DMS153 treated with DMSO at 0.1 percent for 48 hours (cell line): ENCODE data around the gene ZBTB24.
A peak's percentile ranks its signal among the peaks of the same experiment; 100 is the strongest.
"Not testable (repeated sequence)": the region's sequence is repeated elsewhere in the genome, so short reads cannot be mapped to it uniquely, and the experiment has no call there.

Experiments used
- DNase-seq: peaks from one replicate; lab custom pipeline; 2025; ENCODE audit not compliant: unreplicated experiment; lab: John Stamatoyannopoulos, UW

Gene ZBTB24

GRCh38 chr6:109471105-109471810 lies 11.8 kb downstream of the ZBTB24 start:
- DNase-seq, result no peak

DNA sequence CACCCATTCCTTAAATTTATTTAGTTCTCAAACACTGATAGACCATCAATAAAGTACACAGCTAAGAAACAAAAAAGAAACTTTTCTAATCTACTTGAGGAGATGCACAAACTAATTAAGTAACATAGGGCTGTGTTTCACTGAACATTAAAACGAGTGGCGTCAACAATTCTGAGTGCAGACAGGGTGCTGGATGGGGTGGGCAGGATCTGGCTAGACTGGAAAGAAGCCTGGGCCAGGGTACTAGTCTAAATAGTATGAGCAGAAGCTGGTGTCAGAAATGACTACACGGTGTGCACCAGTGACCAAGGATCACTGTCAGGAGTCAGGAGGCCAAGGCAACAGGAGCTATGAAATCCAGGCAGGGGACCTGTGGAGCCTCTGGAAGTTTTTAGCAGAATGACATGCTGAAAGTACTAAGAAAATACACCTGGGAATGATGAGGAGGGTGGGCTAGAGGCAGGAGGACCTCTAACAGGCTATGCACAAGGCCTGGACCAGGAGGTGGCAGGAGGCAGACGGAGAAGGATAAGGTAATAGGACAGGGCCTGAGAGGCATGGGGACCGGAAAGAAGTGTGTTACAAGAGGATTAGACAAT lies 13.3 kb downstream of the ZBTB24 start:
- no peak for DNase-seq

DNA sequence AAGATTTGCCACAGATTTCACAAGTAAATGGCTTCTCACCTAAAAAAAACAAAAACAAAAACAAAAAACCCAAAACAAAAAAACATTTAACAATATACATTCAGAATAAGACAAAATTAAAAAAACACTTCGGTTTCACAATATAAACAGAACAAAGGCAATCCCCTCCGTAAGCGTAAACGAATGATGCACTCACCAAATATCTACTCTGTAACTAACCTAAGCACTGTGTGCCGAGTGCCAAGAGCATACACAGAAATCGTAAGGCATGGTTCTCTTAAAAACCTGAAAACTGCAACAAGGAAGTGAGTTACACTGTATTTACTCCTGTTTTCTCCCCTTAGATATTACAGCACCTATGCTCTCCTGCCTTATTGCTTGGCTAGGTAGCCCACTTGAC lies 15.3 kb downstream of the ZBTB24 start:
- no peak for DNase-seq

DNA sequence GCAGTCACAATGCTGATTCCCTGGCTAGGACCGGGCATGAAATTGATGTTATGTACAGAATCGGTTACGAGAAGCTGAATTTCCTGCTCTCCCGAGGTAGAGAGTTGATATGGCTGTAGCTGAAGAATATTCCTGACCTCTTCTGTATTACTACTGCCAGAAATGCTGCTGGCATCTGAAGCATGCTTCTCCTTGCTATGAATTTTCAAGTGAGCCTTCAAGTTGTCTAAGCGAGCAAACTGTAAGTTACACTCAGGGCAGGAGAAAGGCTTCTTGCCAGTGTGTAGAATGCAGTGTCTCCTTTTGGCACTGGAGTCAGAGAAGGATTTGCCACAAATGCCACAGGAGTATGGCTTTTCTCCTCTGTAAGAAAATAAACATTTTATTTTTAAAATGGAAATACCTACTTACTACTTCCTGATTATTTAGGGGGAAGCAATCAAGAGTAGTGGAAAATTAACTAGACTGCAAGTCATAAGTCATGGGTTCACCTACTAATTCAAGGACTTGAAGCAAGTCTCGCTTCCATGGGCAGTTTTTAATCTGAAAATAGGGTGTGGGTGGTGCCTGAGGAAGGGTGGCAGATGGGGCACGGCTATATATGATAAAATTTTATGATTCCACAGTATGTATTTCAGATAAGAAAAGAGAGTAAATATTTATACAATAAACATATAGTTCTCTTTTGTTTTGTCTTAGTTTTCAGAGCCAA lies 16.7 kb downstream of the ZBTB24 start:
- no peak for DNase-seq

DNA sequence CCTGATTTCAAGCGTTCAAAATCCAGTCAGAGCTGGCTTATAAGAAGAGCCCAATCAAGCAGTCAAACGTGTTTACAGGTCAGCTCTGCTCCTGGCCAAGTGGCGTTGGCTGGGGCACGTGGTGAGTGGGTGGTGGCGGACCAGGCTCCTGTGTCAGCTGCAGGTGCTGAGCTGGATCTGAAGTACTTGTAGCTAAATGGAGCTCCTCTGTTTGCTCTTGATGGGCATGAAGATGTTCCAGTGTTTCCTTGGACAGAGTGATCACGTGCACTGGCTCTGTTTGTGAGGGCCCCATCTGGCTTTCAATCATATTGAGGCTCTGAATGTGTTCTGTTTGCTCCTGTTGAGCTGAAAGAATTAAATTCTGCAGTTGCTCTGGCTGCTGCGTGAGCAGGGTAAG lies 17.2 kb downstream of the ZBTB24 start:
- DNase-seq, result peak; percentile 93

DNA sequence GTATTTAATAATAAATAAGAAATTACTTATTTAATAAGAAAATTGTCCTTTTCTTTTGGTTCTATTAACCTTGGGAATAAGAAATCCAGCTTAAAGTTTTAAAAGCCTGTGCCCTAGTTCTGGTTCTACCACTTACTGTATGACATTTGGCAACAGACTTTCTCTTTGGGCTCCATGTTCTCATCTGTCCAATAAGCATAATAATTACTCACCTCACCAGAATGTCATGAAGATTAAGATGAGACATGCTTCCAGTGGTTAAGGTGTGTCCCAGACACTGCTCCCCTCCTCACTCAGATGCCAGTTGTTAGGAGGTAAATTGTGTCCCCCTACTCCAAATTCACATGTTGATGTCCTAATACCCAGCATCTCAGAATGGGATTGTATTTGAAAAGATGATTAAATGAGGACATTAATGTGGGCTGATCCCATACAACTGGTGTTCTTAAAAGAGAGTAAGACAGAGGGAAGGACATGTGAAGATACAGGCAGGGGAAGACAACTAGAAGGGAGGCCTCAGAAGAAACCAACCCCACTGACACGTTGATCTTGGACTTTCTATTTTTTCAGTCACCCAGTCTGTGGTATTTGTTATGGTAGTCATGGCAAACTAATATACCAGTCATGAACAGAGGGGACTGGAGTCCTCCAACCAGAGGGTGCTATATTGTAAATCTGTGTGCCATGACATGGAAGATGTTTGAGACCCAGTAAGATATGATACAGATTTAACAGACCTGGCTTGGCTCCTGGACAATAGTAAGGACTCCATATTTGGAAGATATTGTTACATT lies 21.1 kb downstream of the ZBTB24 start:
- DNase-seq, result no peak

- not testable (repeated sequence) for DNase-seq
Observed at GRCh38 chr6:109461205-109461604, 21.8 kb downstream of the ZBTB24 start.

DNA sequence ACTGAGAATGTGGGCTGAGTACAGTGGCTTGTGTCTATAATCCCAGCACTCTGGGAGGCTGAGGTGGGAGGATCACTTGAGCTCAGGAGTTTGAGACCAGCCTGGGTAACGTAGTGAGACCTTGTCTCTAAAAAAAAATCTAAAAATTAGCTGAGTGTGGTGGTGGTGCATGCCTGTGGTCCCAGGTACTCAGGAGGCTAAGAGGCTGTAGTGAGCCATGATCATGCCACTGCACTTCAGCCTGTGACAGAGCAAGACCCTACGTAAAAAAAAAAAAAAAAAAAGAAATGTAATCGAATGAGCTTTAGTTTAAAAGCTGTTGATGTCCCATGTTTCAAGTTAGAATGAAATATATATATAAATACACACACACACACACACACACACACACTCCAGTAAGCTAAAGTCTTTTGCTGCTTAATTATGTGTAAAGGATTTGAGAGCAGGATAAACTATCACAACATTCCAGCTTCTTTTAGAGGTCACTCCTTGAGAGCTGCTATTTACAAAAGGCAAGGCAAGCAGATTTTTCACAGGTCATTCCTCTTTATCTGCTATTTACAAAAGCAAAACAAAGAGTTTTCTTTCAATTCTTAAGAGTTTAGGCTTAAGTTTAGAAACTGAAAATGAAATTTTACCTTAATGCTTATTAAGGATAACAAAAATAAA lies 22.7 kb downstream of the ZBTB24 start:
- DNase-seq, result no peak

DNA sequence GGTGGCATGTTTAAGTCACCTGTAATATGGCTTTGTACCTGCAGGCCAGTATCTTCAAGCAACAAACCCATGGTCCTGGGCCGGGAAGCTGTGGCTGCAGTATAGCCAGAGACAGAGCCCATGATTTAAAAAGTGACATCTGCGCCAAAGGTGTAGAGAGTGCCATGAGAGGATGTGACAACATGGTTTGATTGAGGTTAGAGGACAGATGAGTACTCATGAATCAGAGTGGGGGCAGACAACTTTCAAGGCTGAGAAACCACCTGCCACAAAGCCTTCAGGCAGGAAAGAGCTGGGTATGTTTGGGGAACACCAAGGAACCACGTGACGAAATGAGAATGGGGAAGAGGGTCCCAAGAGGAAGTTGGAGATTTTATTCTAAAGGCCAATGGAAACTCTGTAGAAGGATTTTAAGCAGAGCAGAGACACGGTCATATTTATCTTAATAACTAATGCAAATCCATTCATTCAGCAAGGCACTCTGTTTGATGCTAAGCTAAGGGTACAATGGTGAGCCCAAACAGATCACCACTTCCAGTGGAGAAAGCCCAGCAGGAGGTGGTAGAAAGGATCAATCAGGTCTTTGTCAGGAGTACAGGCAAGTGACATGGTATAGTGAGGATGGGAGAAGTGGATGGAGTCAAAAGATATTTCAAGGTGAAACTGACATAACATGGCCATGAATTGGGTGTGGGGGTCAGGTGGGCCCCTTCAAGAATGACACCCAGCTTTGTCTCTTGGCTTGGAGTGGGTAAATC lies 24.1 kb downstream of the ZBTB24 start:
- DNase-seq, result no peak

DNA sequence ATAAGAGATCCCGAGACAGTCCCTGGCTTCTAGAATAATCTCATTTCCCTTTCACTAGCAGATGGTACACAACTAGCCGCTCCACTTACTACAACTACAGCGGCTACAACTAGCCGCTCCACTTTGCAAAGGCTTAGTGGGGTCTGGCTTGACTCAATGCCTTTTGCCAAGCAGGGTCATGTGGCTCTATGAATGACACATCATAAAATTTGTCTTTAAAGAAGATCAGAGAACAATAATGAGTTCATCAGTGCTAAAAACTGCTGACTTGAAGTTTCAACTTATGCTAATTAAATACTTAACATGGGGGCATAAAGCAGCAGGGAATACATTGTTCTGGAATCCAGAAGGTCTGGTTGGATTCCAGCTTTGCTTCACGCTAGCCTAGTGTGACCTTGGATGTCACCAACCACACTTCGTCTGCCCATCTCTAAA lies 25.4 kb downstream of the ZBTB24 start:
- no peak for DNase-seq

DNA sequence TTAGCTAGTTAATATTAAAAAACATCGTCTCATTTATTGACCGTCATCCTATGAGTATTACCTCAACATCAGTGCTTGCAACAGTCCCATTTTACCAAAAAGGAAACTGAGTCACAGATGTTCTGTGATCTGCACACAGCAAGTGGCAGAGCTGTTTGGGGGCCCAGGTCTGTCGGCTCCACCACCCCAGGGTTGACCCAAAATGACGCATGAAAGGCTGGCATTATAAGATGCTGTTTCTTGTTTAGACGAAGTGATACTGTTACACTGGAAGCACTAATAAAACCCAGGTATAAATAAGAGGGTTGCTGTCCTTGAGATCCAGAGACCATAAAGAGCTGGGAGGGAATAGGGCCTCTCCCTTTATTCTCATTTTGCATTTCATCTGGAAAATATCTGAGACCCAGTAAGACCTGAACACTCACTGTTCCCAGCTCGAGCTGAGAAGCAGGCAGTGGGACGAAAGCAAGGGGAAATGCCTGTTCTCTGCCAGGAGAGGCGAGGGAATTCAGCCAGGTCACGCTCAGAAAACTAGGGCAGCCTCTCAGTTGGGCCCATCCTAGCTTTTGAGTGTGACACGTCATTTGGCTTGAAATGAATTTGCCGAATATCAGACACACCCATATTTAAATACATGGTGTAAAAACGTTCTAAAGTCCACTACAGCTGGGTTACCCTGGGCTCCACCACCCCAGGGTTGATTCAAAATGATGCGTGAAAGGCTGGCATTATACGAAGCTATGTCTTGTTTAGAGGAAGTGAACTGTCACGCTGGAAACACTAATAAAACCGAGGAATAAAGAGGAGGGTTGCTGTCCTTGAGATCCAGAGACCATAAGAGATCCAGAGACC lies 26.1 kb downstream of the ZBTB24 start:
- peak; percentile 19 for DNase-seq

GRCh38 chr6:109456111-109456583 lies 26.9 kb downstream of the ZBTB24 start:
- peak; percentile 44 for DNase-seq

DNA sequence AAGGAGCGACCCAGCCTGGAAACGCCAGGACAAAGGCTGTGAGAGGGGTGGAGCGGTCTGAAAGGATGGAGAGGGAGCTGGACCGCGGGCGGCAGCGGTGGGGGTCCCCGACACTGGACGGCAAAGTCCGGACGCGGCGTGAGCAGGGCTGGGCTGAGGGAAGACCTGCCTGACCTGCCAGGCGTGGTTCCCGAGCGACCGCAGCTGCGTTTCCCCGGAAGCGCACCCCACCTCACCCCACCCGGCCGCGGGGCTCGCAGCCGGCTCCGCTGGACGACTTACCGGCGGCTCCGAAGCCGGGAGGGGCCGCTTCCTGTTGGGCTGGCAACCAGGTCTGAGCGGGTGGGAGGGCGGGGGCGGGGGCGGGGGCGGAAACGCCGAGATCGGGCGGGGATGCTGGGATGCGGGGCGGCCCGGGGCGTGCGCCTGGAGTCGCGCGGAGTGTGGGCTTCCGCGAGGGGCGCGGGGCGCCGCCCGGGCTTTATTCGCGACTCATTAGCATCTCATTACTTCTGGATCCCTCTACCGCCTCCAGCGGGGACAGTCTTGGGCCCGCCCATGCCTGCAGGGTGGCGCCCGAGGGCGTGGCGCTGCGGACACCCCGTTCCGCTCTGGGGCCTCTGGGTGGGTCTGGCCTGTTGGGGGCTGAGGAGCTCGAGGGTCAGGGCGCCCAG lies 27.4 kb downstream of the ZBTB24 start, which contains the start of gene MICAL1:
Gene MICAL1, minus strand, starts transcription at position 336 of the 674 bp plus-strand sequence. CDS start 1,576 bp downstream, outside the sequence.
- peak; percentile 80 for DNase-seq

- no peak for DNase-seq
Observed at GRCh38 chr6:109454496-109455436, 28.3 kb downstream of the ZBTB24 start.

DNA sequence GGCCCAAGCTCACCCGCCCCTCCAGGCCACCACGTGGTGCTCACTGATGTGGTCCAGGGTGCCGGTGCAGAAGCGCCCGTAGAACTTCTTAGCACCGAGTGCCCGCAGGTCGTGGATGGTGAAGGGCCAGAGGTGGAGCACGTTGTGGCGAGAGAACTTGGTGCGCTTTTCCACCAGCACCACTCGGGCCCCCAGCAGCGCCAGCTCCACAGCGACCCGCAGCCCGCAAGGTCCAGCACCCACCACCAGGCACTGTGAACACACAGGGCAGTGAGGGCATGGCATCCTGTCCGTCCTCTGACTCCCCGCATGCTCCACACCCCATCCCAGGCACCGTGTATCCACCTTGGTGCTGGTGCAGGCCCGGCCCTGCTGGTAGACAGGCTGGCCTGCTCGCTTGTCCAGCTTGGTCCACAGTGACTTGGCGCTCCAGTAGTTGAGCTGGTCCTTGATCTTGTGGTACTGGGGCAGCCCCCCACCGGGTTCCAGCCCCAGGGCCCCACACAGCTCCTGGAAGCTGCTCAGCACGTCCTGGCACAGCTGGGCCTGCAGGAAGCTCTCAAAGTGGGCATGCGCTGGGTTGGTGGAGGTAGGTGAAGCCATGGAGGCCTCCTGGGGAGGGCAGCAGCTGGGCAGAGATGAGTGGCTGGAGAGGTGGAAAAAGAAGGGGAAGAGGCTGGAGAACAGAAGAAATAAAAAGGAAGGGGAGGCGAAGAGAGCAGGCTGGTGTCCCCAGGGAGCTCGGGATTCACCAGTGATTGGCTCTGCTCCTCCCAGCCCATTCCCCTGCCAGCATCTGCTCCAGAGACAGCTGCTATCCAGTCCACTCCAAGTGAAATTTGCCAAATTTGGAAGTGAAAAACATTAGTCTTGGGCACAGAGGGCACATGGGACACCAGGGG lies 29.2 kb downstream of the ZBTB24 start:
- no peak for DNase-seq

DNA sequence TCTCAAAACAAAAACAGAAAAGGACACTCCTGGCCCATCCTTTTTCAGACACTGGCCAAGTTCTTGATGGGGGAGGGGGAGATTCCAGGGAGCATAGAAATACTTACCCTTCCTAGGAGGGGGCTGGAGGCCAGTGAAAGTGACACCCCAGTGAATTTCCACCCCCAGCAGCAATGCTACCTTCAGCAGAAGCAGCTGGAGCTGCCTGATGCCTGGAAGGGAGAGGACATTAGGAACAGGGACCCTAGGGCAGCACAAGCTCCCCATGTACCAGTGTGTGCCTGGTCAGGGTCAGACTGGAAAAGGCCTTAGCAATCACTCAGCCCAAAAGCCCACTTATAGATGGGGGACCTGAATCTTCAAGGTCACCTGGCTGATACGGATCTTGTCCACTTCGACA lies 29.9 kb downstream of the ZBTB24 start:
- DNase-seq, result no peak
